Fibroblast of peridontal ligament (primary cell): Measurements from ENCODE around the gene EIF3K.
"Not testable (repeated sequence)": the region's sequence is repeated elsewhere in the genome, so short reads cannot be mapped to it uniquely, and the experiment has no call there.

Experiments used
- DNase-seq: peaks from one replicate; pipeline ENCODE4 v3.0.0-alpha.2; 2010; ENCODE audit errors: extremely low read depth

Gene EIF3K

GRCh38 chr19:38617764-38618589 is 1.0 kb upstream of the EIF3K start, which contains the start of gene MAP4K1:
Gene MAP4K1 (minus strand): TSS chr19:38617953. CDS start chr19:38617895, 58 bp downstream.
- no peak for DNase-seq

DNA sequence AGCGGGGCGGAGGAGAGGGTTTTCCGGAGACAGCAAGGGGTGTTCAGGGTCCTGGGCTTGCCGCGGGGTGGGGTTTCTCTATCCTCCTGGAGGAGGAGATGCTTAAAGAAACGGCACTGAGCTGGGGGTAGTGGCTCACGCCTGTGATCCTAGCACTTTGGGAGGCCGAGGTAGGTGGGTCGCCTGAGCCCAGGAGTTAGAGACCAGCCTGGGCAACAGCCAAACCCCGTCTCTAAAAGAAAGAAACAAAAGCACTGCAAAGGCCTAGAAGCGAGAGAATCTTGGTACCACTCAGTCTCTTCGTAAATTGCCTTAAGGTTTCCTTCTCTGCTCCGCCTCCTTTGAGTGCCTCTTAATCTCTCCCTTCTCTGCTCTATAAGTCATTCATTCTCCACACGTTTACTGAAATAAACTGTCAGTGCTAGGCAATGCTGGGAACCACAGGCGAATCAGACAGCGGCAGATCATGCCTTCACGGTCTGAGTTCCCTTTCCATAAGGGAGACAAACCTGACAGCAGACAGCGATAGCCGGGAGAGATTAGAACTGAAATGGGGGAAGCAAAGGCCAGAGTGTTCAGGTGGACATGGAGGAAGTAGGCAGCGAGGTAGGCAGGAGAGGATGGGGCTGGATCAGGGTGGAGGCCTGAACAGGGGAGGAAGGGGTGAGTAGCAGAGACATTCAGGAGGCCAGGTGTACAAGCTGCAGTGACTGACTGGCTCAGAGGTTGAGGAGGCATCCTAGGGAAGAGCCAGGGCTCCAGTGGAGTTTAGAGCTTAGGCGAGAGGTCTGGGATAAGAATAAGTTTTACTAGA is 580 bp downstream of the EIF3K start:
- DNase-seq = peak; percentile 2

- no peak for DNase-seq
Observed at GRCh38 chr19:38624822-38625221, 5.8 kb downstream of the EIF3K start.

DNA sequence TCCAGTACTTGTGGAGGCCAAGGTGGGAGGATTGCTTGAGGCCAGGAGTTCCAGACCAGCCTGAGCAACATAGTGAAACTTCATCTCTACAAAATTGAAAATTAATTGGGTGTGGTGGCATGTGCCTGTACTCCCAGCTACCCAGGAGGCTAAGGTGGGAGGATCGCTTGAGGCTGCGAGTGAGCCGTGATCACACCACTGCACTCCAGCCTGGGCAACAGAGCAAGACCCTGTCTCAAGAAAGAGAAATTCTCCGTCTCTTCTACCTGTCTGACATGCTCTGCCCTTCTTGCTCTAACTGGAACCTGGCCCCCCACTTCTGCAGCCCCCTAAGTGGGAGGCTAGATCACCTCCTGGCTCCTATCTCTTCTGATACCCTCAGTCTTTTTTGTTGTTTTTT is 7.4 kb downstream of the EIF3K start:
- DNase-seq = no peak

GRCh38 chr19:38629568-38629967 is 10.6 kb downstream of the EIF3K start:
- no peak for DNase-seq

DNA sequence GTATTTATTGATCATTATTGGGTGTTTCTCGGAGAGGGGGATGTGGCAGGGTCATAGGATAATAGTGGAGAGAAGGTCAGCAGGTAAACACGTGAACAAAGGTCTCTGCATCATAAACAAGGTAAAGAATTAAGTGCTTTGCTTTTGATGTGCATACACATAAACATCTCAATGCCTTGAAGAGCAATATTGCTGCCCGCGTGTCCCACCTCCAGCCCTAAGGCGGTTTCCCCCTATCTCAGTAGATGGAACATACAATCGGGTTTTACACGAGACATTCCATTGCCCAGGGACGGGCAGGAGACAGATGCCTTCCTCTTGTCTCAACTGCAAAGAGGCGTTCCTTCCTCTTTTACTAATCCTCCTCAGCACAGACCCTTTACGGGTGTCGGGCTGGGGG is 12.3 kb downstream of the EIF3K start:
- DNase-seq = not testable (repeated sequence)

GRCh38 chr19:38631811-38632475 is 13.0 kb downstream of the EIF3K start:
- not testable (repeated sequence) for DNase-seq

- DNase-seq = no peak
Observed at GRCh38 chr19:38632476-38633213, 13.7 kb downstream of the EIF3K start.

GRCh38 chr19:38634757-38635482 is 15.9 kb downstream of the EIF3K start:
- peak; percentile 65 for DNase-seq

DNA sequence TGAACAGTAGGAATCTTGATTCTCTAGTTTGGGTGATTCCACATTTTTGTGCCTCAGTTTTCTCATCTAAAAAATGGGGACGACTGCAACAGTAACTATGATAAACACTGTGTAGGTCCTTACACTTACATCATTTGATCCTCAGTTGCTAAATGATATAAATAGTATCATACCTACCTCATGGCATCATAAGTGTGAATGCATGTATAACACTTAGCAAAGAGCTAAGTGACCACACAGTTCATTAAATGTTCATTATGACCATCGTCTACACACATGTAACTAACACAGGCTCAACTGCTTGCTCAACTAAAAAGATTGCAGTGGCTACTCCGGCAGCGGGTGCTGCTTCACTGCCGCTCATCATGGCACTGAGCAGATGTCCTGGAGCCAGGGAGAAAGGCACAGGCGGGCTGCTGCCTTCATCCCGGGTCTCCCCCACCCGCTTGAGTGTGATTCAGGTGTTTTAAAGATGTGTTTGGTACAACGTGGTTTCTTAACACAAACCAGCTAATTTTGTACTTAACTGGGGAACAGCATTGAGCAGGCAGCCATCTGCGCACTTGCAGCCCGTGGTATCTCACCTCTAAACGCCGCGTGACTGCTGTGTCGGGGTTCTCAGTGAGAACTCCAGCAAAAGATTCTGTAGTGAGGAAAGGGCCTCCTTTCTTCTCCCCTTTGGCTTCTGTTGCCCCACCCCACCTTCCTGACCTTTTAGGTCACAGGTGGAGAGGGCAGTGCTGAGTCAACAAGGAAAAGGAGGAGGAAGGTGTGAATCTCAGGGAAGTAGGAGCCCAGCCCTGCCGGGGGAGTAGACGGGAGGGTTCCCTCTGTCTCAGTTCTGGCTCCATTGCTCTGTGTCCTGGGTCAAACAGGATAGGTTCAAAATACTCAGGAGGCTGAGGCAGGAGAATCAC is 16.8 kb downstream of the EIF3K start:
- DNase-seq = no peak

DNA sequence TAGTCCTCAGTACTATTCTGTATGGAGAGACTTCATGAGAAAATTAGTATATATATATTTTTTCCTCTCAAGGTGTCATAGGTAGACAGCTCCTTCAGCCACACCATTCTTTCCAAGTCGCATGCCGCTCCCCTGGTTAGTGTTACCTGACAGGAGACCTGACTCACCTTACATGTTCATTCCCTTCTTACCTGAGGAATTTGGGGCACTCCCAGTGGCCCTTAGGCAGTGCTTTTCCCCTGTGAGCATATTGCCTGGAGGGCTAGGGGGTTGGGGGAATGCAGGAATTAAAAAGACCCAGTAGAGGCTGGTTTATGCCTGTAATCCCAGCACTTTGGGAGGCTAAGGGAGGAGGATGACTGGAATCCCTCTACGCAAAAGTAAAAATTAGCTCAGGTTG is 19.5 kb downstream of the EIF3K start:
- DNase-seq = no peak

DNA sequence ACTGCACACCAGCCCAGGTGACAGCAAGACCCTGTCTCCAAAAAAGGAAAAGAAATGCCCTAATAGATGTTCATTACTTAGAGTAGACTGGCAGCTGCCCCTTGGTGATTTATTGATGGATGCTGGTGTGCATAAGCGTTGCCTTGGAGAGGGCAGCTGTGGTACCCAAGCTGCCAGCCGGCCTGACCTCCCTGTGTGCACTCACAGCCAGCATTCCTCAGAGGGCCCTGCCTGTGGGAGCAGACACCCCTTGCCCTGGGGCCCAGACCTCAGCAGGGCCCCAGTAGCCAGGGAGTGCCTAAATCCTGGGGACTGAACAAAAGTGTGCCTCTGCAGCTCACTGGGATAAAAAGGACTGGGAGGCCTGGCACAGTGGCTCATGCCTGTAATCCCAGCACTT is 20.7 kb downstream of the EIF3K start:
- no peak for DNase-seq

GRCh38 chr19:38640368-38640767 is 21.4 kb downstream of the EIF3K start:
- no peak for DNase-seq

DNA sequence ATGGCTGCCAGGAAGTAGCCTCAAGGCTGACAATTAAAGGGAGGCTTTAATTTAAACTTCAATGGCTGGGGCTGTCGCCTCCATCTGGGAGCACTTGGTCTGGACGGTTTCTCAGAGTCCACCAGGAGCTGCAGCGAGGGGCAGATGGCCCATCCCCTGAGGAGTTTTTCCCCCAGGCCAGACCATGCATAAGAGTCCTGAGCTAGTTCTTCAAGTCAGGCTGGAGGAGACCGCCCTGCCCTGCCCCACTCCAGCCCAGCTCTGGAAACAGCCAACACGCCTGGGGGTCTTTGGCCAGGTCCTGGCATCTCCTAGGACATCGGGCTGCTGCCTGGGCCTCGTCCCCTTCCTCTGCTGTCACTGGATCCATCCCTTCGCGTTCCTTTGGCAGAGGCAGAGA is 23.2 kb downstream of the EIF3K start:
- DNase-seq = no peak

GRCh38 chr19:38644719-38645118 is 25.7 kb downstream of the EIF3K start:
- DNase-seq = no peak

DNA sequence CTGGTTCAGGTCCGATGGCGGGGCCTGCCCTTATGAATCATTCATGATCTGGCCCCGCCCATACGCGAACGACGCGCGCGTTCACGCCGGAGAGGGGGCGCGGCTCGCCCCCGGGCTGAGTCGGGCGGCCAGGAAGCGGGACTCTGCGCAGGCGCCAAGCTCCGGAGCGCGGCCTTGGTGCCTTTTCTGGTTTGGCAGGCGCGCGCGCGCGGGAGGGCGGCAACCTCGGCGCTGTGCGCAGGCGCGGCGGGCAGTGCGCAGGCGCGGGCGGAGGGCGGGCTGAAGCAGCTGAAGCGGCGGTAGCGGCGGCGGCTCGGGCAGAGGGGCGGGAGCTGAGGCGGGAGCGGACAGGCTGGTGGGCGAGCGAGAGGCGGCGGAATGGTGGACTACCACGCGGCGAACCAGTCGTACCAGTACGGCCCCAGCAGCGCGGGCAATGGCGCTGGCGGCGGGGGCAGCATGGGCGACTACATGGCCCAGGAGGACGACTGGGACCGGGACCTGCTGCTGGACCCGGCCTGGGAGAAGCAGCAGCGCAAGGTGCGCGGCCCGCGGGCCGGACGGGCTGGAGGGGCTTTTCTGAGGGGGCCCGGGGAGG is 28.5 kb downstream of the EIF3K start, which contains the start of gene ACTN4:
Gene ACTN4 (plus strand): TSS at position 282 of the 598 bp plus-strand sequence. CDS start 97 bp downstream, at position 379.
- peak; percentile 93 for DNase-seq

DNA sequence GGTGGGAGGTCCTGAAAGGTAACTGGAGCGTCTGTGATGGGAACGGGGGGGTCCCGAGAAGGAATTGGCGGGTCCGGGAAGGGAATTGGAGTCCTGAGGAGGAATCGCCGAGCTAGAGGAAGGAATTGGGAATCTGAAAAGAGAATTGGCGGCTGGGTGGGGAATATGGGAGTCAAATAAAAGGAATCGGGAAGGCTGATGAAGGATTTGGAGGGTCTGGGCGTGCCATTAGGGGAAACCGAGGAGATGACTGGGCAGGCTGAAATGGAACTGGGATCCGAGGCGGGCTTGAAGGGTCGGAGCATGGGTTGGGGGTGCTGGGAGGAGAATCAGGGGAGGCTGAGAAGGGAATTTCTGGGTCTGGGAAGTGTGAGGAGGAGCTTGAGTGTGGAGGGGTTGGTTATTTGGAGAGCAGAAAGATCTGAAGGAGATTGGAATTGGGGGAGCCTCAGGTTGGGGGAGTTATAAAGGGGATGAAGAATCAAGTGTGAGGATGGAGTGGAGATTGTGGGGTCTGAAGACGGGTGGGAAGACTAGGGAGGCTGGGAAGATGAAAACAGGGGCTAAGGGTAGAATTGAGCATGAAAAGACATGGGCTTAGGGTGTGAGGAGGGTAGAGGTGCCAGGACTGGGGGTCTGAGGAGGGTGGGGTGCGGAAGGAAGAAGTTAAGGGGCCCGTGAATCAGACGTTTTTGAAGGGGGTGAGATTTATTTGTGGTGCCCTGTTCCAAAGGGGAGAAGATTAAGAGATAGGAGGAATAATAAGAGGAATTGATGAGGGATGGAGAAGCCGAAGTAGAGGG is 29.2 kb downstream of the EIF3K start:
- no peak for DNase-seq

- no peak for DNase-seq
Observed at GRCh38 chr19:38648769-38649304, 29.8 kb downstream of the EIF3K start.
